K562 (cell line): ENCODE data around the gene CSF2.

Experiments used
- CHD1 ChIP-seq: fragments of 200-600 bp; sonication (generic); IDR thresholded peaks from one replicate; pipeline ENCODE4 v1.6.1; 2012; ENCODE audit warnings: mild to moderate bottlenecking, moderate library complexity, low read length, inconsistent platforms
- CTCF ChIP-seq, 3 experiments: IDR thresholded peaks in 2 of 3; conservative IDR thresholded peaks in 1 of 3; 2 replicates each; pipeline ENCODE4 v1.5.1; 2011 to 2012; ENCODE audit warnings: low read length in 3 of 3, mild to moderate bottlenecking in 3 of 3, control low read depth in 2 of 3, improper control_type of control experiment in 1 of 3, inconsistent platforms in 1 of 3, low read depth in 1 of 3, mixed read lengths in 1 of 3, moderate library complexity in 1 of 3; ENCODE audit not compliant: insufficient read depth in 2 of 3
- GTF3C2 ChIP-seq: IDR thresholded peaks from 3 replicates; pipeline ENCODE4 v1.6.1; 2011; ENCODE audit warnings: borderline replicate concordance, mild to moderate bottlenecking, moderate library complexity; ENCODE audit not compliant: insufficient read length; ENCODE audit errors: extremely low read depth
- MTF1 ChIP-seq: fragments of 250-450 bp; sonication (Bioruptor Pico); IDR thresholded peaks from 2 replicates; pipeline ENCODE4 v1.9.0; 2021; ENCODE audit warnings: moderate library complexity, mild to moderate bottlenecking, inconsistent platforms, borderline replicate concordance
- RBBP5 ChIP-seq: fragments of 200-600 bp; sonication (generic); IDR thresholded peaks from 2 replicates; pipeline ENCODE4 v1.6.1; 2012; ENCODE audit warnings: borderline replicate concordance, mild to moderate bottlenecking, low read length, control low read depth, inconsistent platforms; ENCODE audit not compliant: insufficient read depth, poor library complexity, severe bottlenecking
- RFX1 ChIP-seq: fragments of 450-650 bp; IDR thresholded peaks from 2 replicates; pipeline ENCODE4 v1.6.1; 2016; ENCODE audit warnings: mild to moderate bottlenecking, moderate library complexity
- ZBTB8A ChIP-seq: fragments of 450-650 bp; IDR thresholded peaks from 2 replicates; pipeline ENCODE4 v1.6.1; 2018; ENCODE audit warnings: mild to moderate bottlenecking, moderate library complexity; ENCODE audit not compliant: partially characterized antibody

- TF ChIP-seq RBBP5 = no peak
- no peak for TF ChIP-seq MTF1 (CRISPR knock-in tag)
- no peak for TF ChIP-seq RFX1
- TF ChIP-seq CTCF (IDR thresholded peaks at IDR 0.05 in 2 of 3, conservative IDR thresholded peaks at IDR 0.05 in 1 of 3; ENCODE audit: insufficient read depth in 2 of 3, low read depth in 1 of 3, low read length in 3 of 3) = no peak
- no peak for TF ChIP-seq CHD1
- no peak for TF ChIP-seq ZBTB8A
- TF ChIP-seq GTF3C2 = no peak
These were observed 12.1 kb downstream of the CSF2 start for GRCh38 chr5:132085686-132086085.
